Epithelial cell of proximal tubule (primary cell): ENCODE results near the gene FBN2. TPM values are rescaled to one million over a fixed set of nuclear protein-coding genes. Genes with fewer than 3 reads are reported as not detected.

ENCODE experiments used
- DNase-seq: peaks from one replicate; pipeline ENCODE4 v3.0.0-alpha.2; 2011; ENCODE audit warnings: low read depth
- H3K4me3 ChIP-seq: 2 replicates; pipeline ENCODE4 v1.5.1; 2011; ENCODE audit warnings: low read depth, mild to moderate bottlenecking, low read length
- CTCF ChIP-seq: conservative IDR thresholded peaks from 2 replicates; pipeline ENCODE4 v1.5.1; 2012; ENCODE audit warnings: low read depth, mild to moderate bottlenecking, low read length
- total RNA-seq: library from RNA; depleted of rRNA; stranded (reverse); fragments of >200 nt; gene quantifications from 2 replicates; pipeline ENCODE4 v1.2.3, GENCODE V29; 2015

FBN2 gene
- total RNA-seq, 1 donor from 2014 or later, result 7.6 TPM

GRCh38 chr5:128498844-128499455 lies 39.1 kb downstream of the FBN2 start:
- TF ChIP-seq CTCF, result peak; percentile 66
- H3K4me3 ChIP-seq, result no peak overlapping the region
- DNase-seq, result peak; percentile 36

GRCh38 chr5:128494516-128494915 lies 43.5 kb downstream of the FBN2 start:
- TF ChIP-seq CTCF, result peak; percentile 55
- DNase-seq, result no peak
- H3K4me3 ChIP-seq, result no peak overlapping the region

- no peak overlapping the region for H3K4me3 ChIP-seq
- no peak for DNase-seq
- no peak for TF ChIP-seq CTCF
These were observed 44.3 kb downstream of the FBN2 start for GRCh38 chr5:128493657-128494329.

- no peak for DNase-seq
- no peak overlapping the region for H3K4me3 ChIP-seq
- TF ChIP-seq CTCF, result no peak
These were observed 46.8 kb downstream of the FBN2 start for GRCh38 chr5:128491291-128491690.

- no peak for DNase-seq
- TF ChIP-seq CTCF, result no peak
- H3K4me3 ChIP-seq, result no peak overlapping the region
These were observed 47.3 kb downstream of the FBN2 start for GRCh38 chr5:128490761-128491160.

GRCh38 chr5:128487041-128487440 lies 51.0 kb downstream of the FBN2 start:
- no peak overlapping the region for H3K4me3 ChIP-seq
- no peak for DNase-seq
- TF ChIP-seq CTCF, result no peak

GRCh38 chr5:128483738-128484137 lies 54.3 kb downstream of the FBN2 start:
- H3K4me3 ChIP-seq, result no peak overlapping the region
- DNase-seq, result no peak
- no peak for TF ChIP-seq CTCF
